ENCODE data around the gene CALML4.
A peak's percentile ranks its signal among the peaks of the same experiment; 100 is the strongest.
"Not testable (repeated sequence)": the region's sequence is repeated elsewhere in the genome, so short reads cannot be mapped to it uniquely, and the experiment has no call there.

The CALML4 gene

DNA sequence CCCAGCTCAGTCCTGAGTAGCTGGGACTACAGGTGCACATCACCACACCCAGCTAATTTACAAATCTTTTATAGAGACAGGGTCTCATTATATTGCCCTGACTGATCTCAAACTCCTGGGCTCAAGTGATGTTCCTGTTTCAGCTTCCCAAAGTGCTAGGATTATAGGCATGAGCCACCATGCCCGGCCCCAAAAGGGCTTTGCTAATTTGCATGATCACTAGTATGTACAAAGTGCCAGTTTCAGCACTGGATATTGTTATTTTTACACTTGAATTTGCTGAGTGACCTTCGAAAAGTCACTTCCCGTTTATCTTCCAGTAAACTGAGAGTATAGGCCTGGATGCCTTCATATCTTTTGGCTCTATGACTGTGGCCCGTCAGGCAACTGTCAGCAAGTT, 12.2 kb upstream of the CALML4 start:
- Mint-ChIP-seq H3K4me3 (no peak overlapping the region), H3K9me3 (no peaks in the 10 kb centered on the region), H3K27me3 (no peaks in the 10 kb centered on the region), H3K27ac (no peak overlapping the region), H3K36me3 (peaks cover 30% of the 10 kb centered on the region), H3K4me1 (peaks cover 5% of the 10 kb centered on the region)
- ATAC-seq, result no peak

DNA sequence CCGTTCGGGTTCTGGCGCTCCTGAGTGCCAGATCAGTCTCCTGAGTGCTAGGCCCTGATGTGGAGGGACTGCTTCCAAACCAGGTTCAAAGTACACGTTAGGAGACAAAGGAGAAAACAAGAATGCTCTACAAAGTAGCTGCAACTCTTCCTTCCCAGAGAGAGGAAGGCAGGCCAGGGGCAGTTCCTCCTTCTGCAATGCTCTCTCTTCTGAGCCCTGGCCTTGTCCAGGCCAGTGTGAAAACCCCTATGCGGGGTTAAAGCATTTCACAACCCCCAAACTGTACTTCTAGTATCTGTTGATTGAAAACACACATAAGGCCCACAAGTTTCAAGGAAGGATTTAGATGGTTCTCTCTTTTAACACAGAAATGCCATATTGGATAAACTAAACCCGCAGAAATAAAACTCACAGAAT, 9.7 kb upstream of the CALML4 start:
- Mint-ChIP-seq H3K27ac (no peak overlapping the region), H3K4me1 (peaks cover 21% of the 10 kb centered on the region), H3K4me3 (no peak overlapping the region), H3K27me3 (no peaks in the 10 kb centered on the region), H3K9me3 (no peaks in the 10 kb centered on the region), H3K36me3 (peaks cover 30% of the 10 kb centered on the region)
- ATAC-seq, result no peak

GRCh38 chr15:68213991-68214837, 9.1 kb upstream of the CALML4 start:
- H3K27me3 Mint-ChIP-seq, result no peaks in the 10 kb centered on the region
- no peak overlapping the region for H3K4me3 Mint-ChIP-seq
- H3K4me1 Mint-ChIP-seq, result peaks cover 27% of the 10 kb centered on the region
- peaks cover 29% of the 10 kb centered on the region for H3K36me3 Mint-ChIP-seq
- H3K27ac Mint-ChIP-seq, result no peak overlapping the region
- no peaks in the 10 kb centered on the region for H3K9me3 Mint-ChIP-seq
- no peak for ATAC-seq

GRCh38 chr15:68213491-68213845, 8.3 kb upstream of the CALML4 start:
- Mint-ChIP-seq H3K4me1 (peaks cover 34% of the 10 kb centered on the region), H3K36me3 (peaks cover 27% of the 10 kb centered on the region)
- H3K27ac Mint-ChIP-seq, H3K4me3 Mint-ChIP-seq, ATAC-seq, H3K27me3 Mint-ChIP-seq, H3K9me3 Mint-ChIP-seq: not testable (repeated sequence)

DNA sequence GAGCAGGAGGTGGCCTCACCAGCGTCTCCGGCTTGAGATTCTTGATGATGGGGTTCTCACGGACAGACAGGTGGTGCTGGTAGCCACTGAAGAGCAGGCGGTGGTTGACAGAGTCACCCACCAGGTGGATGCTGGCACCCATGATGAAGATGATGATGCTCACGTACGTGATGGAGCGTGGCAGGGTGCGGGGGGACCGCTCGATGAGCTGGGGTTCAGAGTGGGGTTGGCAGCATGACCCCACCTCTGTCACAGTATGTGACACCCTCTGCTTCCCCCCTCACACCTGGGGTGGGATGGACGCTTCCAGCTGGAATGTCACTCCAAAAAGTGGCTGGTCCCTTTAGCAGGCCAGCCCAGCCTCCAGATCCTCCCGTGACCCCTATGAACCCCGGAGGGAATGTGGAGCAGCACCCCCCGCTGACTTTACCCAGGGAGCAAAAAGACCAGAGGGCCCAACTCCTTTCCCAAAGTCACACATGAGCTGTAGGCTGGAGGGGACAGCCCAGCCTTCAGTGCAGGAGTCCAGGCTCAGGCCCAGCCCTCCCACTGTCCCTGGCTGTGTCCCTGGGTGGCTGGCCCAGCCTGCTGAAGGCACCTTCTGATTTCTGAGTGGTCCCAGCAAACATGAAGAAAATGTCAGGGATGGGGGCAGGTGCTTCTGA, 6.7 kb upstream of the CALML4 start:
- ATAC-seq, result no peak
- peaks cover 36% of the 10 kb centered on the region for H3K4me1 Mint-ChIP-seq
- no peak overlapping the region for H3K4me3 Mint-ChIP-seq
- peaks cover 18% of the 10 kb centered on the region for H3K36me3 Mint-ChIP-seq
- H3K27me3 Mint-ChIP-seq, result no peaks in the 10 kb centered on the region
- no peak overlapping the region for H3K27ac Mint-ChIP-seq
- H3K9me3 Mint-ChIP-seq, result no peaks in the 10 kb centered on the region

- H3K4me3 Mint-ChIP-seq, result peak overlapping the region; percentile 28
- H3K9me3 Mint-ChIP-seq, result no peaks in the 10 kb centered on the region
- H3K27ac Mint-ChIP-seq, result no peak overlapping the region
- H3K36me3 Mint-ChIP-seq, result peaks cover 18% of the 10 kb centered on the region
- H3K27me3 Mint-ChIP-seq, result no peaks in the 10 kb centered on the region
- peak; percentile 55 for ATAC-seq
- peaks cover 36% of the 10 kb centered on the region for H3K4me1 Mint-ChIP-seq
These were observed 5.9 kb upstream of the CALML4 start for GRCh38 chr15:68210821-68211655.

GRCh38 chr15:68210409-68210756, 5.3 kb upstream of the CALML4 start:
- Mint-ChIP-seq H3K9me3 (no peaks in the 10 kb centered on the region), H3K27ac (peak overlapping the region; percentile 66), H3K4me3 (no peak overlapping the region), H3K27me3 (no peaks in the 10 kb centered on the region), H3K36me3 (peaks cover 18% of the 10 kb centered on the region), H3K4me1 (peaks cover 36% of the 10 kb centered on the region)
- no peak for ATAC-seq

DNA sequence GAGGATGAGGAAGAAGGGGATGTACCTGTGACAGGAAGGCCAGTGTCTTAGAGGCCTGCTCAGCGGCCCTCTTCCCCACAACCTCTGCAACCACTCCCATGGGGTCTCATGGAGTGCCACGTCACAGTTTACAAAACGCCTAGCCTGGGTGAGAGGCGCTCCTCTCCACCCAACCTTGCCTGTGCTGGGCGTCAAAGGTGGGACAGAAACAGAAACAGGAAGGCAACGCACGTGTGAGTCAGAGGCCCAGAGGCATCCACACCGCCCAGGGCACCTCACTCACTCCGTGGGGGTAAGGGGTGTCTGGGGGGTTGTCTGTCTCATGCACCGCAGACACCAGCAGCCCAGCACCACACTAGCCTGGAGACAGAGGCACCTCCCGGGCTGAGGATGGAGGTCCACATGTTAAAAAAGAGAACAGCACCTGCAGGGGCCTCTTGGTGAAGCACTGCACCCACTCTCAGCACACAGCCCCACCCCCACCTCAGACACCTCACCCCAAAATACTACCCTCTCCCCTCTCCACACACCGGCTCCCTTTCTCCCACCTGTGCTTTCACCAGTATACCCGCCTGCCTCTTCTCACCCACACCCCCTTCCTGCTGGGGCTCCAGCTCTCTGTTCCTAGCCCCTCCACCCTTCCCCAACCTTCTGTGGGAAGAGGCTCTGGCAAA, 4.7 kb upstream of the CALML4 start:
- Mint-ChIP-seq H3K27ac (peak overlapping the region; percentile 66), H3K27me3 (no peaks in the 10 kb centered on the region), H3K4me1 (peaks cover 36% of the 10 kb centered on the region), H3K4me3 (no peak overlapping the region), H3K36me3 (peaks cover 18% of the 10 kb centered on the region), H3K9me3 (no peaks in the 10 kb centered on the region)
- ATAC-seq, result peak; percentile 68

- Mint-ChIP-seq H3K4me1 (peaks cover 36% of the 10 kb centered on the region), H3K27ac (peak overlapping the region; percentile 66), H3K9me3 (no peaks in the 10 kb centered on the region), H3K36me3 (peaks cover 18% of the 10 kb centered on the region), H3K4me3 (no peak overlapping the region), H3K27me3 (no peaks in the 10 kb centered on the region)
- ATAC-seq, result no peak
These were observed 4.1 kb upstream of the CALML4 start for GRCh38 chr15:68209272-68209671.

DNA sequence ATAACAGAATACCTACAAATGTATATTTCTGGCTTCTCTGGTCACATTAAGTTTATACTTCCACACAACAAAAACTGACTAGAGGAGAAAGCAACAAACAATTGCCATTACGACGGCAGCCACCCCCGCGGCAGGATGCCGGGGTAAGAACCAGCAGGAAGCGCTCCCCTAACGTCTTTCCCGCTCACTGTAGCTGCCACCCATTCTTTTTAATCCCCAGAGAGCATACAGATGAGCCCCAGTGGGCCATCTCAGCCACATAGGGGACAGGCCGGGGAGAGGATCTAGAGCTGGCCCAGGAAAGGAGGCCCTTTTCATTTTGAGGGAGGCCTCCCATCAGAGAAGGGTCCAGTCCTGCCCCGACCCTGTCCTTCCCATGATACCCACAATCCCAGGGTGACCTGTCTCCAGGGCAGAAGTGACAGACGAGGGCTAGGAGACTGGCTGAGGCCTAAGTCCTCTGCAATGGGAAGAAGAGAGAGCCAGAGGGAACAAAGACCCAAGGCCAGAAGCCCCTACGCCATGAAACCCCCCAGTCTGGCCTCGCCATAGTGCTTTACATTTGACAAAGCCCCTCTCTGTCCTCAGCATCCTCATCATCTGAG, 3.6 kb upstream of the CALML4 start:
- Mint-ChIP-seq H3K27me3 (no peaks in the 10 kb centered on the region), H3K4me1 (peaks cover 36% of the 10 kb centered on the region), H3K27ac (peak overlapping the region; percentile 60), H3K9me3 (no peaks in the 10 kb centered on the region), H3K36me3 (peaks cover 13% of the 10 kb centered on the region), H3K4me3 (peak overlapping the region; percentile 15)
- no peak for ATAC-seq

DNA sequence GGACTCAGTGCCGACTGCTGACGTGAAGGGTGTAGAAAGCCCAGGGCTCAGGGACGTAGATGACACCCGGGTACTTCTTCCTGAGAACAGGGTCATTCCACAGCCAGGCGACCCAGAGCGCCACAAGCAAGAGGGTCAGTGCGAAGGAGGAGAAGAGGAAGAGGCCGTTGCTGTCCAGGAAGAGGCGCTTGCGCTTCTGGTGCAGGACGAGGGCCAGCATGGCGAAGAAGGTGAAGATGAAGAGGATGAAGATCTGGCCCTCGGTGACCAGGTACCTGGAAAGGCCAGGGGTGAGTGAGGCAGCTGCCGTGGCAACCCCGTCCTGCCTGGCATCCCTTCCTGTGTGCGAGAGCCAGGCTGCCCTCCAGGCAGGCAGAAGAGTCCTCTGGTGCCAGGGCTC, 3.0 kb upstream of the CALML4 start:
- no peak for ATAC-seq
- H3K4me3 Mint-ChIP-seq, result no peak overlapping the region
- H3K4me1 Mint-ChIP-seq, result peaks cover 36% of the 10 kb centered on the region
- peaks cover 11% of the 10 kb centered on the region for H3K36me3 Mint-ChIP-seq
- H3K27me3 Mint-ChIP-seq, result no peaks in the 10 kb centered on the region
- no peaks in the 10 kb centered on the region for H3K9me3 Mint-ChIP-seq
- peak overlapping the region; percentile 60 for H3K27ac Mint-ChIP-seq

- Mint-ChIP-seq H3K4me3 (no peak overlapping the region), H3K27ac (no peak overlapping the region), H3K4me1 (peaks cover 36% of the 10 kb centered on the region), H3K27me3 (no peaks in the 10 kb centered on the region), H3K9me3 (no peaks in the 10 kb centered on the region), H3K36me3 (peaks cover 11% of the 10 kb centered on the region)
- ATAC-seq, result no peak
These were observed 2.2 kb upstream of the CALML4 start for GRCh38 chr15:68207176-68207935.

DNA sequence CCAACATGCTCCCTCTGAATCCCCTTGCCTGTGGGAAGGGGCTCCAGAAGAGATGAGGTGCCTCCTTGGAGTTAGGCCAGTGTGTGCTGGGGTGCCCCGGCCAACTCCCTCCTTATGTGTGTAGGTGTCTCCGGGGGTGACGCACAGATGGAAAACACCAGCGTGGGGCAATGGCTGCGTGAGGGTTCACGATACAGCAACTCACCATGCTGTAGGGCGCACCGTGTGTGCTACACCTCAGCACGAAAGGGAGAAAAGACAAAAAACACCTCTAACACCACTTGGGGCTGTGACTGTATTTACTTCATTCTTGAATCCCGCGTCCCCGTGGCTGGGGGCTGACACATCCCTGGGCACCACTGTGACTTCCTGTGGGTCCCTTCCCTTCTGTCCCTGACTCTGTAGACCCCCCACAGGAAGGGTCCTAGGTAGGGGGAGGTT, 1.6 kb upstream of the CALML4 start:
- no peak overlapping the region for H3K27ac Mint-ChIP-seq
- H3K4me1 Mint-ChIP-seq, result peaks cover 36% of the 10 kb centered on the region
- no peak overlapping the region for H3K4me3 Mint-ChIP-seq

GRCh38 chr15:68205954-68206539, 915 bp upstream of the CALML4 start:
- Mint-ChIP-seq H3K9me3 (no peaks in the 10 kb centered on the region), H3K4me3 (no peak overlapping the region), H3K36me3 (peaks cover 11% of the 10 kb centered on the region), H3K4me1 (peaks cover 33% of the 10 kb centered on the region), H3K27ac (no peak overlapping the region), H3K27me3 (no peaks in the 10 kb centered on the region)
- no peak for ATAC-seq

More for the DNA sequence above, 1.6 kb upstream of the CALML4 start:
- H3K36me3 Mint-ChIP-seq, result peaks cover 11% of the 10 kb centered on the region
- no peaks in the 10 kb centered on the region for H3K27me3 Mint-ChIP-seq
- no peak for ATAC-seq
- H3K9me3 Mint-ChIP-seq, result no peaks in the 10 kb centered on the region

Measured in stimulated activated memory B cell treated with anti-CD40 and anti-IgM and Interleukin-4, amounts not matched to agents 10 μg/mL and 1 μg/mL and 100 μg/mL, for 72 hours (primary cell).